Dermis microvascular lymphatic vessel endothelial cell (primary cell): ENCODE data around the gene TAF10. TPM values are rescaled to one million over a fixed set of nuclear protein-coding genes. Genes with fewer than 3 reads are reported as not detected.

Experiments used
- total RNA-seq: library from RNA; depleted of rRNA; stranded (reverse); fragments of >200 nt; gene quantifications from 2 replicates; pipeline ENCODE4 v1.2.1, GENCODE V29; 2014

The TAF10 gene
- total RNA-seq, 1 donor from 2014 or later: 25.2 TPM

Other genes with a start within 250 kb of the TAF10 start
- gene SMPD1, start 221.7 kb downstream of the TAF10 start, total RNA-seq: 13.7 and 20.7 TPM in 2 replicates
- 23.1 and 34.4 TPM in 2 replicates for gene APBB1, start 193.1 kb downstream of the TAF10 start, total RNA-seq
- 0.13 and 0.25 TPM in 2 replicates for gene HPX, start 171.2 kb downstream of the TAF10 start, total RNA-seq
- 15.3 and 23.3 TPM in 2 replicates for gene TRIM3, start 138.3 kb downstream of the TAF10 start, total RNA-seq
- gene ARFIP2, start 130.9 kb downstream of the TAF10 start, total RNA-seq: 34.1 and 40.2 TPM in 2 replicates
- 21.4 and 30.5 TPM in 2 replicates for gene TIMM10B, start 130.7 kb downstream of the TAF10 start, total RNA-seq
- gene DNHD1, start 114.9 kb downstream of the TAF10 start, total RNA-seq: 1.3 and 1.9 TPM in 2 replicates
- gene RRP8, start 8.6 kb downstream of the TAF10 start, total RNA-seq: 8.1 and 9.2 TPM in 2 replicates
- 111 and 145 TPM in 2 replicates for gene ILK, start 8.4 kb downstream of the TAF10 start, total RNA-seq
- 46.2 and 154 TPM in 2 replicates for gene TPP1, start 7.2 kb upstream of the TAF10 start, total RNA-seq
- 21.4 and 54.1 TPM in 2 replicates for gene DCHS1, start 43.6 kb upstream of the TAF10 start, total RNA-seq
- 40.6 and 51.2 TPM in 2 replicates for gene MRPL17, start 71.1 kb upstream of the TAF10 start, total RNA-seq
- under 0.01 TPM in 2 replicates for gene OR2AG2, start 159.8 kb upstream of the TAF10 start, total RNA-seq
- gene OR2AG1, start 170.8 kb upstream of the TAF10 start, total RNA-seq: not detected in 2 replicates
- gene OR6A2, start 187.5 kb upstream of the TAF10 start, total RNA-seq: under 0.01 and 0.25 TPM in 2 replicates
- not detected in 2 replicates for gene OR10A5, start 233.5 kb upstream of the TAF10 start, total RNA-seq